ENCODE measurements around the gene NELL1.

NELL1 gene

GRCh38 chr11:20656901-20657300, 12.5 kb upstream of the NELL1 start:
- DNase-seq (ENCODE audit: low read depth), result no peak
- no peak for TF ChIP-seq CTCF (IDR thresholded peaks at IDR 0.05; ENCODE audit: low read depth, low read length, missing control alignments)
- in situ Hi-C loops (cut with HindIII; ENCODE audit: low sequenced_read_pairs), result no loop called here
- no peak overlapping the region for H3K4me3 ChIP-seq (ENCODE audit: low read depth, low read length)

- no peak for DNase-seq (ENCODE audit: low read depth)
- in situ Hi-C loops (cut with HindIII; ENCODE audit: low sequenced_read_pairs), result no loop called here
- H3K4me3 ChIP-seq (ENCODE audit: low read depth, low read length), result no peak overlapping the region
- TF ChIP-seq CTCF (IDR thresholded peaks at IDR 0.05; ENCODE audit: low read depth, low read length, missing control alignments), result no peak
Measured at GRCh38 chr11:20658135-20658534, 11.3 kb upstream of the NELL1 start.

GRCh38 chr11:20661445-20661844, 7.9 kb upstream of the NELL1 start:
- in situ Hi-C loops (cut with HindIII; ENCODE audit: low sequenced_read_pairs), result no loop called here
- no peak for TF ChIP-seq CTCF (IDR thresholded peaks at IDR 0.05; ENCODE audit: low read depth, low read length, missing control alignments)
- H3K4me3 ChIP-seq (ENCODE audit: low read depth, low read length), result no peak overlapping the region
- DNase-seq (ENCODE audit: low read depth), result no peak

- in situ Hi-C loops (cut with HindIII; ENCODE audit: low sequenced_read_pairs), result no loop called here
- H3K4me3 ChIP-seq (ENCODE audit: low read depth, low read length), result no peak overlapping the region
- DNase-seq (ENCODE audit: low read depth), result no peak
- no peak for TF ChIP-seq CTCF (IDR thresholded peaks at IDR 0.05; ENCODE audit: low read depth, low read length, missing control alignments)
Measured at GRCh38 chr11:20661850-20662249, 7.5 kb upstream of the NELL1 start.

- in situ Hi-C loops (cut with HindIII; ENCODE audit: low sequenced_read_pairs), result no loop called here
- TF ChIP-seq CTCF (IDR thresholded peaks at IDR 0.05; ENCODE audit: low read depth, low read length, missing control alignments), result no peak
- H3K4me3 ChIP-seq (ENCODE audit: low read depth, low read length), result no peak overlapping the region
- DNase-seq (ENCODE audit: low read depth), result no peak
Measured at GRCh38 chr11:20668131-20668809, 1.1 kb upstream of the NELL1 start.

- H3K4me3 ChIP-seq (ENCODE audit: low read depth, low read length), result no peak overlapping the region
Measured at GRCh38 chr11:20669820-20670684, 666 bp downstream of the NELL1 start.

More at GRCh38 chr11:20669820-20670684, 666 bp downstream of the NELL1 start:
- no peak for TF ChIP-seq CTCF (IDR thresholded peaks at IDR 0.05; ENCODE audit: low read depth, low read length, missing control alignments)
- in situ Hi-C loops (cut with HindIII; ENCODE audit: low sequenced_read_pairs), result no loop called here
- no peak for DNase-seq (ENCODE audit: low read depth)
